ENCODE measurements around the gene C1orf116.

The C1orf116 gene

GRCh38 chr1:207058252-207058651 lies 25.7 kb upstream of the C1orf116 start:
- no peaks in the 10 kb centered on the region for H3K9me3 ChIP-seq (ENCODE audit: insufficient read depth, low read depth, low read length)
- H4K20me1 ChIP-seq (ENCODE audit: insufficient read depth, low read length, poor library complexity, severe bottlenecking), result no peaks in the 10 kb centered on the region
- H3K4me1 ChIP-seq (ENCODE audit: insufficient read depth, low read length, poor library complexity, severe bottlenecking), result no peaks in the 10 kb centered on the region
- no peaks in the 10 kb centered on the region for H3F3A ChIP-seq (ENCODE audit: low read depth)
- no peak overlapping the region for H2AFZ ChIP-seq (ENCODE audit: low read length)
- H3K4me2 ChIP-seq (ENCODE audit: low read depth, low read length, poor library complexity, severe bottlenecking), result no peak overlapping the region
- no peaks in the 10 kb centered on the region for H3K79me2 ChIP-seq (ENCODE audit: insufficient read depth, low read length)
- TF ChIP-seq CTCF (conservative IDR thresholded peaks at IDR 0.05; ENCODE audit: low read length), result no peak
- no peak for TF ChIP-seq EZH2phosphoT487 (IDR thresholded peaks at IDR 0.05; ENCODE audit: borderline replicate concordance)
- no peak overlapping the region for H3K9ac ChIP-seq (ENCODE audit: low read depth, low read length, poor library complexity, severe bottlenecking)
- H3K36me3 ChIP-seq (ENCODE audit: insufficient read depth, low read length), result no peaks in the 10 kb centered on the region
- H3K27me3 ChIP-seq (ENCODE audit: insufficient read depth, low read length, poor library complexity, severe bottlenecking), result no peaks in the 10 kb centered on the region
- no peaks in the 10 kb centered on the region for H3K9me2 ChIP-seq (replicated peaks; ENCODE audit: low read depth, low read length)
- H3K4me3 ChIP-seq (ENCODE audit: low read length, poor library complexity, severe bottlenecking), result no peak overlapping the region

GRCh38 chr1:207056673-207057072 lies 24.1 kb upstream of the C1orf116 start:
- no peak for TF ChIP-seq EZH2phosphoT487 (IDR thresholded peaks at IDR 0.05; ENCODE audit: borderline replicate concordance)
- no peak for TF ChIP-seq CTCF (conservative IDR thresholded peaks at IDR 0.05; ENCODE audit: low read length)
- H3K36me3 ChIP-seq (ENCODE audit: insufficient read depth, low read length), result no peaks in the 10 kb centered on the region
- no peaks in the 10 kb centered on the region for H4K20me1 ChIP-seq (ENCODE audit: insufficient read depth, low read length, poor library complexity, severe bottlenecking)
- H3K79me2 ChIP-seq (ENCODE audit: insufficient read depth, low read length), result no peaks in the 10 kb centered on the region
- no peaks in the 10 kb centered on the region for H3F3A ChIP-seq (ENCODE audit: low read depth)
- no peak overlapping the region for H3K4me3 ChIP-seq (ENCODE audit: low read length, poor library complexity, severe bottlenecking)
- no peak overlapping the region for H3K4me2 ChIP-seq (ENCODE audit: low read depth, low read length, poor library complexity, severe bottlenecking)
- H3K9me2 ChIP-seq (replicated peaks; ENCODE audit: low read depth, low read length), result no peaks in the 10 kb centered on the region
- no peaks in the 10 kb centered on the region for H3K9me3 ChIP-seq (ENCODE audit: insufficient read depth, low read depth, low read length)
- H3K9ac ChIP-seq (ENCODE audit: low read depth, low read length, poor library complexity, severe bottlenecking), result no peak overlapping the region
- H2AFZ ChIP-seq (ENCODE audit: low read length), result no peak overlapping the region
- H3K4me1 ChIP-seq (ENCODE audit: insufficient read depth, low read length, poor library complexity, severe bottlenecking), result no peaks in the 10 kb centered on the region
- no peaks in the 10 kb centered on the region for H3K27me3 ChIP-seq (ENCODE audit: insufficient read depth, low read length, poor library complexity, severe bottlenecking)

GRCh38 chr1:207055386-207056001 lies 22.9 kb upstream of the C1orf116 start:
- TF ChIP-seq CTCF (conservative IDR thresholded peaks at IDR 0.05; ENCODE audit: low read length) (no peak), EZH2phosphoT487 (IDR thresholded peaks at IDR 0.05; ENCODE audit: borderline replicate concordance) (no peak)
- Histone ChIP-seq H3K79me2 (ENCODE audit: insufficient read depth, low read length) (peaks cover 2% of the 10 kb centered on the region; the same call in 1 of the 2 replicates), H3K4me1 (ENCODE audit: insufficient read depth, low read length, poor library complexity, severe bottlenecking) (peaks cover 4% of the 10 kb centered on the region), H3K36me3 (ENCODE audit: insufficient read depth, low read length) (no peaks in the 10 kb centered on the region), H3K9me2 (replicated peaks; ENCODE audit: low read depth, low read length) (no peaks in the 10 kb centered on the region), H3K4me2 (ENCODE audit: low read depth, low read length, poor library complexity, severe bottlenecking) (no peak overlapping the region), H4K20me1 (ENCODE audit: insufficient read depth, low read length, poor library complexity, severe bottlenecking) (no peaks in the 10 kb centered on the region), H3K4me3 (ENCODE audit: low read length, poor library complexity, severe bottlenecking) (no peak overlapping the region), H2AFZ (ENCODE audit: low read length) (no peak overlapping the region), H3K9ac (ENCODE audit: low read depth, low read length, poor library complexity, severe bottlenecking) (no peak overlapping the region), H3K9me3 (ENCODE audit: insufficient read depth, low read depth, low read length) (no peaks in the 10 kb centered on the region), H3F3A (ENCODE audit: low read depth) (no peaks in the 10 kb centered on the region), H3K27me3 (ENCODE audit: insufficient read depth, low read length, poor library complexity, severe bottlenecking) (no peaks in the 10 kb centered on the region)
